ENCODE measurements around the gene AMPD1. TPM values are rescaled to one million over a fixed set of nuclear protein-coding genes. Genes with fewer than 3 reads are reported as not detected.

The AMPD1 gene
- not detected for polyA plus RNA-seq (2012; ENCODE audit: insufficient read depth, insufficient read length)

DNA sequence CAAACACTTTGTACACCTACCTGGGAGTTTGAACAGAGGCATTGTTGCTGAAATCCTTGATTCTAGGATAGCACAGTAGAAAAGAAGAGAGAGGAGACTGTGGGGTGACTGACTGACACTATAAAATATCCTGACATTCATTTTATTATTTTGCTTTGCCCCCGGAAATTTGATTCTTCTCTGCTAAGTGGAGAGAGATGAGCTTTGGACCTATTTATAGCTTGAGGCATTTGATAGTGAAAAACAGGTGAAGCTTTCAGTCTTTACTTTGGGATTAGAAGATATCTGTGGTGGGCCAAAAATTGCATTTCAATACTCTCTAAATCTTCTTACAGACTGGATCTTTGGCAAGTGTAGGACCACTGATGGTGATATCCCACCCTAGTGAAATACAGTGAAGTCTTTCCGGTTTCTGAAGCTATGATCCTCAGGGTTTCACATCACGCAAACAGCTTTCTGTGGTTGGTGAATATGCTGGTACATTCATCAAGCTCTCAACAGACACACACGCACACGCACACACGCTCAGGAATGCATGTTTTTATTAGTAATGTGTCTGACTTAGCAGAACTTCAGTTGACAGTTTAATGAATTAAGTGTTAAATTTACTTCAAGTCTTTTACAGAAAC is at the start of gene AMPD1:
Gene AMPD1 (minus strand): TSS at position 117 of the 629 bp plus-strand sequence. CDS start 75 bp downstream, at position 42.
- DNase-seq (ENCODE audit: low read depth, low spot score): no peak
- H3K4me3 ChIP-seq (ENCODE audit: low read length): no peak within 1 kb of the TSS

DNA sequence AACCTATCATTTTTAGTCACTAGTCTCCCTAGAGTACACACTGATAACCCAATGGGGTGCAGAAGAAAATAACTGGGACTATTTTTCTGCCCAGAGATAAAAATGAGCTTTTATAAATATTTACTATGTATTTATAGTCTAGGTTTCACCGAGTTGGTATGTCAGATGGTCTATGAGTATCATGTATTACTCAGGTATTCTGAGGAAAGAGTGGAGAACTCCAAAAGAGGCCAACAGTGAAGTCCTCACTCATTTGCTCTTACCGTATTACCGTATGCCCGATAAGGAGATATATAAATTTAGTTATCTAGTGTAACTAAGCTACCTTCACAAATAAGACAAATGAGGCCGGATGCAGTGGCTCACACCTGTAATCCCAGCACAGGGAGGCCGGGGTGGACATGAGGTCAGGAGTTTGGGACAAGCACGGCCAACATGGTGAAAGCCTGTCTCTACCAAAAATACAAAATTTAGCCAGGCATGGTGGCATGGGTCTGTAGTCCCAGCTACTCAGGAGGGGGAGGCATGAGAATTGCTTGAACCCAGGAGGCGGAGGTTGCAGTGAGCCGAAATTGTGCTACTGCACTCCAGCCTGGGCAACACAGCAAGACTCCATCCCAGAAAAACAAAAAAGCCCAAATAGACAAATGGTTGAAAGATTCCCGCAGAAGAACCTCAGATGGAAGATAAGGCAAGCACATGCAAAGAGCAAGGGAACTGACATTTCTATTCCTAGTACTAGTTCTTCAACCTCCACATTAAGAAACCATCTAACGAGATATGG is 46.8 kb upstream of the AMPD1 start:
- no peak overlapping the region for H3K4me3 ChIP-seq (ENCODE audit: low read length)
- DNase-seq (ENCODE audit: low read depth, low spot score): no peak

DNA sequence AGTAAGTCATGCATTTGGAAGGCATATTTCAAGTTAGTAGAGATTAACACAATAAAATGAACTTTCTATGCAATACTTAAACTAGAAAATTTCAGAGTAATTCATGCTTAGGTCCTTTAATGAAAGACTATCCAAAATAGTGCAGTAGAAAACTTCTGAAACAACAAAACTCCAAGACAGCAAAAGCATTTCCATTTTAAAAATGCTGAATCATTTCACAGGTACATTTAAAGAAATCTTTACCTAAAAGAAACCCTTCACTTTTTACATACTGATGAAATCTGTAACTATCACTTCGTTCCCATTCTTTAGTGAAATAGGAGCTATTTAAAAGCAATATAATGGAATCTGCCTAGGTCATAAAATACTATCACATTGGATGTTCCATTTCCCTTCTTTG is 45.0 kb upstream of the AMPD1 start:
- H3K4me3 ChIP-seq (ENCODE audit: low read length): no peak overlapping the region
- DNase-seq (ENCODE audit: low read depth, low spot score): no peak

DNA sequence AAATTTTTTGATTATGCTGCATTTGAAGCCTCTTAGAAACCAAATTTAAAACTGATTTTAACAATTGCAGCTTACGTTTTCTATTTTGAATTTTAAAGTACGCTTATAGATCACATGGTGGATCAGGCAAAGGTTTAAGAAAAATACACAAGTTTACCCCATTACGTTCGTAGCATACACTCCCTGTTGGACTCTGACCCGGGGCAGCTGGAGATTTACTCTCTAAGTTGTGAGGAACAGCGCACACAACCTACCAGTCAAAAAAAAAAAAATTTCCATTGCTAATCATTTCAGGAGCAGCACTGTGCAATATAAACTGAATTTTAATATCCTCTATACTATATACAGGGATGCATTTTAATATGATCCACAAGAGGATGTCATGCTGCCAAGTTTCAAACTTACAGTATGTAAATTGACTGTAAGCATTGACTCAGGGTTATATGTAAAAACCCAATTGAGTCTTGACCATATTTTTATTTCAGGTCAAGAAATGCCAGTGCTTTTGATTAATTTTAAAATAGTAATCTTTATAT is 42.0 kb upstream of the AMPD1 start:
- DNase-seq (ENCODE audit: low read depth, low spot score): no peak
- H3K4me3 ChIP-seq (ENCODE audit: low read length): no peak overlapping the region

DNA sequence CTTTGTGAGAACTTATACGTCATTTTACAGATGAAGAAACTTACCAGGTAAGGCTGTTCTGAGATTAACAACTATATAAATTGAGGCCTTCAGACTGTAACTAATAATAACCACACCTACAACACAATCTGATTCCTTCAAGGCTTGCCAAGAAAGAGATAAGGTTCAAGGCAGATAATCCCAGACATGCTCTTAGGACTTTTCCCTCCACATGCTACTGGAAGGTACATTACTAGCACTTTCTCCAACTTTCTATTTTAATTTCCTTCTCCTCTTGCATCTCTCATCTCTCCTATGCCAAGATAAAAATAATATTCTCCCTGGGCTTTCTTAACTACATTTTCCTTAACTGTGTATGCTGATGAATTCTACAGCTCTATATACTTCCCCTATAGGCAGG is 40.1 kb upstream of the AMPD1 start:
- DNase-seq (ENCODE audit: low read depth, low spot score): no peak
- no peak overlapping the region for H3K4me3 ChIP-seq (ENCODE audit: low read length)

DNA sequence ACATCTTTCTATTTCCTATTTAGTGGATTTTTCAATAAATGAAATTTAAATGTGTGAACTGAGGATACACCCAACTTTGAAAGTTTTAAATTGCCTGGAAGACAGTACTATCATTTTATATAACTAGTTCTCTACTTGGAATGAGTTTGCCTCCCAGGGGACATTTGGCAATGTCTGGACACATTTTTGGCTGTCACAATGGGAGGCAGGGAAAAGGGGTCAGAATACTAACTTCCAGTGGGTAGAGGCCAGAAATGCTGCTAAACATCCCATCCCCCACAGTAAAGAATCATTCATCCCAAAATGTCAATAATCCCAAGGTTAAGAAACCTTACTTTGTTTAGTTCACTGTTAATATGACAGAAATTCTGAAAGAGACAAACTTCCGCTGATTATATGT is 34.4 kb upstream of the AMPD1 start:
- H3K4me3 ChIP-seq (ENCODE audit: low read length): no peak overlapping the region
- DNase-seq (ENCODE audit: low read depth, low spot score): no peak

DNA sequence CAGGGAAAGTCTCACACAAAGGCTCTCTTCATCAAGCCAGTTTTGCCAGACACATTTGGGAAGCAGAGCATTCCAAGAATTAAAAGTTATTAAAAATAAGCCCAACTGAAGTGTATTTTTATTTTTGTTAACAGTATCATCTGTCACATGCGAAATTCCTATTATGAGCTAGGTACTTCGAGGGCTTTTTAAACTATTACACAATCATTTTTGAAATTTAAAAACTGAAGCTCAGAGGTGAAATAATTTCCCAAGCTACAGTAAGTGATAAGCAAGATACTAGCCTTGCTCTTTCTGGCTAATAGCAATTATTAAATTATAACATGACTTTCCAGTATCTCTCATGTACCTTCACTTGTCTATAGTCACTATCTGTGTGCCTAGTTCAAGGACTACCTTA is 33.2 kb upstream of the AMPD1 start:
- DNase-seq (ENCODE audit: low read depth, low spot score): no peak
- H3K4me3 ChIP-seq (ENCODE audit: low read length): no peak overlapping the region

DNA sequence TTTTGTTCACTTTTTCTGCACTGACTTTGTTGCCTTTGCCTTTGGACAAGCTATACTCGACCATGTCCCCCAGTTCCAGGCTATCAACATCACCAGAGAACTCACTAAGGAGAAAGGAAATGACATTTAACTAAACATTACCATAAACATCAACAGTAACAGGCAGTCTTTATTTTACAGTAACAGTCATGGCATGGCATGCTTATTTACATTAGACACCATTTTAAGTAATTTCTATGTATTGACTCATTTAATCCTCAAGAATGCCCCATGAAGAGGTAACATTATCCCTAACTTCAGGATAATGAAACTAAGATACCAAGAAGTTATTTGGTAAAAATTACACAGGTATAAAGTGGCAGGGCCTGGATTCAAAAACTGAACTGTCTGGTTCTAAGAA is 29.9 kb upstream of the AMPD1 start:
- H3K4me3 ChIP-seq (ENCODE audit: low read length): no peak overlapping the region
- DNase-seq (ENCODE audit: low read depth, low spot score): no peak

DNA sequence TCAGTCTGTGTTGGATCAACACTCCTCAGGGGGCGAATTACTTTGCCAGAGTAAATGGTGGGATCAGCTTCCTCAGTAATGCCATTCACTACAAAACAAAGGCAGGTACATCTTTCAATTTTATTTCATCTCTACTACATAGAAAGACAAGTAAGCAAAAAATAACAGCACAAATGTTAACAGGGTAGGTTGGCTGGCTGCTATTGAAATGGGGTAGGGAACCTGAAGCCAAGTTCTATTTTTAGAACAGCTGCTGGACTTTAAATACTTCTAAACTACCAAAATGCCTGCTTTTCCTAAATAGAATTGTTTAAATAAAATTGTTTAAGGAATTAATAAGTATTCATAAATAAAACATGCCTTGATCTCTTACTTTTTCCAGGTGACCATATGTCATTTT is 28.6 kb upstream of the AMPD1 start:
- DNase-seq (ENCODE audit: low read depth, low spot score): no peak
- no peak overlapping the region for H3K4me3 ChIP-seq (ENCODE audit: low read length)

DNA sequence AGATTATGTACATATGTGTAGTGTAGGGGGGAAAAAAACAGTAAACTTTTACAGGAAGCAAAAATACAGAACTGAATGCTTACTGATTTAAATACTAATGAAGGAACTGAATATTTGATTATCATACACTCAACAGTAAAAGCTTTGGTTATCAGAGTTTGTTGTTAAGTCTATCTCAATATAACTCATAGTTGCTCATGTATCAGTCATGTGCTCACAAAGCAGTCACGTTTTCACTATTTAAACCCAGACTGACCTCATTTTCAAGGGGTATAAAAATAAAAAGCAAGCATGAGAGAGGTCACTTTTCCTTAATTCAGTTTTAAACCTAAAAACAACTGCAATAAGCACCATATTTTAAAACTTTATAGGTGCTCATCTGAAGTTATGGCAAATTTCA is 28.1 kb upstream of the AMPD1 start:
- no peak for DNase-seq (ENCODE audit: low read depth, low spot score)
- no peak overlapping the region for H3K4me3 ChIP-seq (ENCODE audit: low read length)

DNA sequence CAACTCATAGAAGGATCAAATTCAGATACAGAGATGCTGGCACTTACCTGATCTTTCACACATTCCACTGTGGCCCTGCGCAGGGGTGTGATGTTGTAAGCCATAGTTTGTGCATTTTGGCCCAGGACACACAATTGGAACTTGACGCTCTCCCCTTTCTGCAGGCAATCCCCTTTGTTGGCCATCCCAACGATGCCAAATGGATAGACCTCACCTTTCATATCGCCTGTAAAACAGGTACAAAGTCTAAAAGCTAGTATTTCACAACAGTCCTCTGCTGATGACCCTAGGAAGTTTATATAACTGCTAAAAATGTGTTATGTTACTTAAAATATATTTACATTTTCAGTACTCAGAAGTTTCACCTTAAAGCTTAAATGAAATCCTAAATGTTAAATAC is 25.1 kb upstream of the AMPD1 start:
- no peak for DNase-seq (ENCODE audit: low read depth, low spot score)
- no peak overlapping the region for H3K4me3 ChIP-seq (ENCODE audit: low read length)

DNA sequence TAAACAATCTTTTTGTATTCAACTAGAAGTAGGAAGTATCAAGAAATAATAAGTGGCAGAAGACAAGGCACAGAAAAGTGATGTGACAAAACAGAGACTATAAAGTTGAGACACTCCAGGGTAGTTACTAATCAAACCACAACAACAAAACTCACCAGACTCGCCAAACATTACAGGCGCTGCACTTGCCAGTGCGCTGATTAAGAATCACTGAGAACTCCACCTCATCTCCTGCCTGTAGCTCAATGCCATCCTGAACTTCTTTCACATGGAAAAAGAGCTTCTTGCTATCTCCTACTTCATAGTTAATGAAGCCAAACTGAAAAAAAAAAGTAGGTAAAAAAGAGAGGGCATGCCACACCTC is 24.1 kb upstream of the AMPD1 start:
- DNase-seq (ENCODE audit: low read depth, low spot score): no peak
- H3K4me3 ChIP-seq (ENCODE audit: low read length): no peak overlapping the region

DNA sequence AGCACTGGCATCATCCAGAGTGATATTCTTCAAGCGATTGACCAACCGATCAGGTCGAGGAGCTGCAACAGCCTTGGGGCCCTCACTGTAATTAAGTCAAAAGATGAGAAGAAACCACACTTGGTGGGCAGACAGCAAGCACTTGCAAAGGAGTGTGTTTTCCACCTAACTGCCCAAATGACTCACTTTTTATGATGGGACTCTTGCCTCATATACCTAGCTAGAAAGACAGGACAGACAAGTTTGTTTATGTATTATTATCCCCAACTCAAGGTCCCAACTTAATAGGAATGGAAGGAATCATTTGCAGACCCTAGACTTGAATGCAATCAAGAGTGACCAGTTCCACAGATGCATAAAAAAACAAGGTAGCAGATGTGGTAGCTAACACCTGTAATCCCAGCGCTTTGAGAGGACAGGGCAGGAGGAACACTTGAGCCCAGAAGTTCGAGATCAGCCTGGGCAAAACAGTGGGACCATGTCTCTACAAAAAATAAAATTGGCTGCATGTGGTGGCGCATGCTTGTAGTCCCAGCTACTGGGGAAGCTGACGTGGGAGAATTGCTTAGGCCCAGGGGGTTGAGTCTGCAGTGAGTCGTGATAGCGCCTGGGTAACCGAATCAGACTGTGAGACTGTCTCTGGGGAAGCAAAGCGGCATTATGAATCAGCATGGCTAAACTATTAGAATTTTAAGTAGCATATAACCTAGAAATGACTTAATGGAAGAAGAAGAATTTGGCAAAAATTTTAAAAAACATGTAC is 23.5 kb upstream of the AMPD1 start:
- no peak for DNase-seq (ENCODE audit: low read depth, low spot score)
- no peak overlapping the region for H3K4me3 ChIP-seq (ENCODE audit: low read length)

DNA sequence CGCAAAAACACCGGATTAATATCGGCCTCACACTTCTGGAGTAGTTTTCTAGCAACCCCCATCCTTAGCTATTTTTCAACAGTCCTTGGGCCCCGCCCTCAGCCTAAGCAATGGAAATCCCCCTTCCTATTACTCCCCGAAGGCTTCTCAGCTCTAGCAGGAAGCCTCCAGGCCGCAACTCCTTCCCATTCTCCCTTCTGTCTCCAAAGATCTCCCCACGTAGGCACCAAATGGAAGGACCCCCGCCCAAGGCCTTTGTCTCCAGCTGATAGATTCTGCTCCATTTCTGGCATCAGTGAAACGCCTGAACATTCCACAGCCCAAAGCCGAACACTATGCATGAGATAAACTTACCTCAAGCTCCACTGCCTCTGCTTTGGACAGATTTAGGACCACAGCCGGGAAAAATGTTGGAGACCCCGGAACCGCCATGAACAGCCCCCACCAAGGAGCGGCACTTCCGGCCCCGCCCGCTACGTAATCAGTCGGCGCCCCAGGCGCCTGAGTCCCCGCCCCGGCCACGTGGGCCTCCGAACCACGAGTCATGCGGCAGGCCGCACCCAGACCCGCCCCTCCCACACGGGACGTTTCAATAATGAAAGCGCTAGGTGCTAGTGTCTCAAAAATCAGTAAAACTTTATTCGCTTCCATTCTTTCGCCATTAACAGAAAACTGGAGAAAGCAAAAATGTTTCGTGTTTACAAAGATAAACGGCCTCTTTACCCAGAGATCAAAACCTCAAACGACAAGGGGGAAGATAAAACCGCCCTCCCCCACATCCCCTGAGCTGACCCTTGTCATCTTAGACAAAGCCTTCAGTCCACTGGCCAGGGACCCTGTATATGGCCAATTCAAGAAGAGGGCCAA is 21.2 kb upstream of the AMPD1 start, which contains the start of gene NRAS:
Gene NRAS (minus strand): TSS at position 468 of the 867 bp plus-strand sequence. CDS start 611 bp downstream, outside the sequence.
- peak within 1 kb of the TSS; percentile 97 for H3K4me3 ChIP-seq (ENCODE audit: low read length)
- peak; percentile 88 for DNase-seq (ENCODE audit: low read depth, low spot score)

DNA sequence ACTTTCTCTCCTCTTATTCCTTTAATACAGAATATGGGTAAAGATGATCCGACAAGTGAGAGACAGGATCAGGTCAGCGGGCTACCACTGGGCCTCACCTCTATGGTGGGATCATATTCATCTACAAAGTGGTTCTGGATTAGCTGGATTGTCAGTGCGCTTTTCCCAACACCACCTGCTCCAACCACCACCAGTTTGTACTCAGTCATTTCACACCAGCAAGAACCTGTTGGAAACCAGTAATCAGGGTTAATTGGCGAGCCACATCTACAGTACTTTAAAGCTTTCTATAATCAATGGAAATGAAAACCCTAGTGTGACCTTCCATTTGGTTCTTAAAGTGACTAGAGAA is 20.6 kb upstream of the AMPD1 start:
- no peak for DNase-seq (ENCODE audit: low read depth, low spot score)
- H3K4me3 ChIP-seq (ENCODE audit: low read length): peak overlapping the region; percentile 97

DNA sequence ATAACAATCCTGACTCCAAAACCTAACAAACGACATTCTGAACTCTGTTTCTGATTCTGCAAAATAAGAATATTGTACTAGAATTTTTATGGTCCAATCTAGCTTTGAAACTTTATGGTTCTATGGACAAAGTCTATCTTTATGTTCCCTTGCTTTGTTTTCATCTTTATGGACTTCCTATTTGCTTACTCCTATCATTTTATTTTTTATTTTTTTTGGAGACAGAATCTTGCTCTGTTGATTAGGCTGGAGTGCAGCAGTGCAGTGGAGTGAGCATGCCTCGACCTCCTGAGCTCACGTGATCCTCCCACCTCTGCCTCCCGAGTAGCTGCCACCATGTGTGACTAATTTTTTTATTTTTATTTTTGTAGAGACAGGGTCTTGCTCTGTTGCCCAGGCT is 17.6 kb upstream of the AMPD1 start:
- H3K4me3 ChIP-seq (ENCODE audit: low read length): no peak overlapping the region
- no peak for DNase-seq (ENCODE audit: low read depth, low spot score)

DNA sequence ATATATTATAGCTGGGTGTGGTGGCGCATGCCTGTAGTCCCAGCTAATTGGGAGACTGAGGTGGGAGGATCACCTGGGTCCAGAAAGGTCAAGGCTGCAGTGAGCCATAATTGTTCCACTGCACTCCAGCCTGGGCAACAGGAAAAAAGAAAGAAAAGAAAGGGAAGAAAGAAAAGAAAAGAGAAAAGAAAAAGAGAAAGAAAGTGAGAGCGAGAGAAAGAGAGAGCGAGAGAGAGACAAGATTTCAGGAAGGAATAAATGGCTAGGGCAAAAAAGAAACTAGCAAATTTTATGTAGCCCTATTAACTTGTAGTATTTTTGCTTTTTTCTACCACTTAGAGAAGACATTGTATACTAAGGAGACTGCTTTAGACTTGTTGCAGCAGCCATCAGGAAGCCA is 15.0 kb upstream of the AMPD1 start:
- no peak for DNase-seq (ENCODE audit: low read depth, low spot score)
- H3K4me3 ChIP-seq (ENCODE audit: low read length): no peak overlapping the region

DNA sequence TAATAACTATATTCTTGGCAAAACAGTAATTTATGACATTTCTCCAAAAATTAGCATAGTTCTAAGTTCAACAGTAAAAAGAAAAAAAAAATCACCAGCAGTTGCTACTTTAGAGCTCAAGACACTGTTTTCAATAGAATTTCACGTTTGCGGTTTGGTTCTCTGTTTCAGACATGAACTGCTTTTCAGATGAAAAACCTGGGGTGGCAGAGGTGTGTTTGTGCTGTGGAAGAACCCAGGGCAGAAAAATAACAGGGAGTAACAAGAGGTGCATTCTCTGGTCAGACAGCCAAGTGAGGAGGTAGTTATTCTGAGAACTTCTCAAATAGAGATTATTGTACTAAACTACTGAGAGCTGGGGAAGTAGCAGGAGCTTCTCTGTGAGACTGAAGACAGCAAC is 12.3 kb upstream of the AMPD1 start:
- H3K4me3 ChIP-seq (ENCODE audit: low read length): no peak overlapping the region
- no peak for DNase-seq (ENCODE audit: low read depth, low spot score)

DNA sequence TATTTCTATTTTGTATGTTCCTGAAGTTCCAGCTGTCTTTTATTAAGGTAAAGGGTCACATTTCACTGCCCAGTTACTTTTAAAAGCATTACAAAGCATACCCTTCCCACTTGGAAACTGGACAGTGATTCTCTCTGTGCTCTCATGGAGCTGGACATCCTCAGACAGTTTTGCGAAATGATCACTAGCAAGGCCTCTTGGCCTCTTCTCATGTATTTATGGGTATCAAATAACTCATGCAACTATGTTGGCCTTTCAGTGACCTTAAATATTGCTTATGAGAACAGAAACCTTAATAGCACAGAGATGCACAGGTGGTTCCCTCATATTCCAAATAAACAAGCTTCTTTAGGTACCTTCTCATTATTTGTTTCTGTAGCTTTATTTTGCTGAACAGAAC is 7.9 kb upstream of the AMPD1 start:
- no peak overlapping the region for H3K4me3 ChIP-seq (ENCODE audit: low read length)
- DNase-seq (ENCODE audit: low read depth, low spot score): no peak
